ENCODE measurements around the gene KLHL22. TPM values are rescaled to one million over a fixed set of nuclear protein-coding genes. Genes with fewer than 3 reads are reported as not detected.
"Not testable (repeated sequence)": the region's sequence is repeated elsewhere in the genome, so short reads cannot be mapped to it uniquely, and the experiment has no call there.

The KLHL22 gene
- total RNA-seq, 2 experiments from 2014 or later, result 13.9 to 14.8 TPM

- ChIA-PET CTCF (interaction anchor here (0.8 to 3.3 kb wide), 6 partner anchors 9 to 88 kb away, joined by 3 to 19 read pairs (median 4); no protein-coding TSS in a partner anchor), POLR2A (interaction anchor here (0.6 to 1.3 kb wide), 2 partner anchors 32 to 416 kb away, joined by 3 to 5 read pairs; partner anchors contain the start of gene KLHL22)
These were observed 32.1 kb downstream of the KLHL22 start for GRCh38 chr22:20463324-20464095.

GRCh38 chr22:20459862-20460261 lies 35.7 kb downstream of the KLHL22 start:
- ChIA-PET CTCF (no interaction called here), POLR2A (no interaction called here)

DNA sequence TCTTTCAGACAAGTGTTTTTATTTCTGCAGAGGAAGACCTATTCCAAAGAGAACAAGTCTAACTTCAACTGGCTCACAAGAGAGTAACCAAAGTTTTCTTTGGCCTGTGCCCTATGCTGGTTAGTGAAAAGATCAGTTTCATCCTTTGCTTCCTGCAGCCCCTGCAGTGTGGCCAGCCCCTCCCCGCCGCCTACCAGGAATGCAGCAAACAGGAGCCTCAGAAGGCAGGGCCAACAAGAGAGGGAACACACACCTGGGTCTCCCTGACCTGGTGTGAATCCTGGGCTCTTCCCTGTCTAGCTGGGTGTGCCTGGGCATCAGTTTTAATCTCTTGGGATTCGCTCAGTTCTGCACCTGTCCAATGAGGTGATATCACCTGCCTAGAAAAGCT lies 36.4 kb downstream of the KLHL22 start:
- POLR2A ChIA-PET, result no interaction called here
- CTCF ChIA-PET, result interaction anchor here (1.2 kb wide), 1 partner anchor 41 kb away, joined by 4 read pairs; no protein-coding TSS in a partner anchor

DNA sequence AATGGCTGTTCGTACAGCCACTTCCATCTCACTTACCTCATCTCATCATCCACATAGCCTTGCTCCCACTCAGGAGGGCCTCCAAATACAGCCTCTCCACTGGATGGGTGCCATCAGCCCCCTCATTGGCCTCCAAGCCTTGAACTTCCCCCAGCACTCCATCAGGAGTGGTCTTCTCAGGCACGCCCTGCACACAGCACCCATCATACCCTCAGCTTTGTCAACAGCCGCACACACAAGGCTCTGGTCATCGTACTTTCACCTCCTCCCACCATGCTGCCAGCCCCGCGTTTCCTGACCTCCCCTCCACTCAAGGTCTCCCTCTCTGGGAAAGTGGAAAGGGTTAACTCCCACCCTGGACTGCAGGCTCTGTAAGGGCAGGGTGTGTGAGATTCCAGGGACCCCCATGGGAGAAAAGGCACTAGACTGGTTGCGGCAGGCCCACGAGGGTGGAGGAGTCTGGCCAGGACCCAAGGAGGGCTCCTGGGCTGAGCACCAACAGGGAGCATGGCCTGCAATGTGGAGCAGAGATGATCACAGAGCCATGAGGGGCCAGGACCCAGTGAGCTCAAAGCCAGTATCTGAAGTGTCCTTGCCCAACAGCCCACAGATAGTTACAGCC lies 37.0 kb downstream of the KLHL22 start:
- POLR2A ChIA-PET, result no interaction called here
- CTCF ChIA-PET, result interaction anchor here (1.2 kb wide), 1 partner anchor 40 kb away, joined by 4 read pairs; no protein-coding TSS in a partner anchor

DNA sequence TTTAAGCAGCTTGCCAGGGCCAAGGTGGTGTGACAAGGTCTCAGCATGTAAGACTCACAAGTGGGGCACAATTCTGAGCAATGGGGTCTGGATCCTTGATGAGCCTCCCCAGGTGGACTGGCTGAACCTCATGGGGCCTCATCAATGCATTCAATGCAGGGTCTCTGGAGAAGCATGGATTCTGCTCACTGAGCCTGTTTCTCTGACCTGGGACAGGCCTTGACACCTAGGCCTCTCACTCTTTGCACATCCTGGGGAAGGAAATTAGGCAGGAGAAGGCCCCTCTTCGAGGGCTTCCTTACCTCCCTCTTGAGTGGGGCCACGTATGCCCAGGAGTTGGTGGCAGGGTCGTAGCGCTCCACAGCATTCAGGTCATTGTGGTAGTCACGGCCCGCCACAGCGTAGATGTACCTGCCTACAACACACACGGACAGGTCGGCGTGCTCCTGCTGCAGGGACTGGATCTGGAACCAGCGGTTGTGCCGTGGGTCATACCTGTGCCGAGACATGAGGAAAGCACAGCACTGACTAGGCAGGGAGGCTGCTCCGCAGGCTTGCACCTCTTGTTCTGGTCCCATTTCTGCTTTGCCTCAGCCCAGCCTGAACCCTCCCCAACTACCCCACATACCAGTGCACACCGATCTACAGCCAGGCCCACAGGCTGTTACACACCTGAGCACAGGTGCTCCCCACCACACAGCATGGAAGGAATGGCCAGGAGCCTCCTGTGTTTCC lies 37.9 kb downstream of the KLHL22 start:
- CTCF ChIA-PET, result no interaction called here
- POLR2A ChIA-PET, result no interaction called here

GRCh38 chr22:20456722-20457076 lies 38.9 kb downstream of the KLHL22 start:
- ChIA-PET POLR2A (no interaction called here), CTCF (interaction anchor here (1.2 to 4.2 kb wide), 4 partner anchors 29 to 38 kb away, joined by 3 to 41 read pairs (median 4); no protein-coding TSS in a partner anchor)

DNA sequence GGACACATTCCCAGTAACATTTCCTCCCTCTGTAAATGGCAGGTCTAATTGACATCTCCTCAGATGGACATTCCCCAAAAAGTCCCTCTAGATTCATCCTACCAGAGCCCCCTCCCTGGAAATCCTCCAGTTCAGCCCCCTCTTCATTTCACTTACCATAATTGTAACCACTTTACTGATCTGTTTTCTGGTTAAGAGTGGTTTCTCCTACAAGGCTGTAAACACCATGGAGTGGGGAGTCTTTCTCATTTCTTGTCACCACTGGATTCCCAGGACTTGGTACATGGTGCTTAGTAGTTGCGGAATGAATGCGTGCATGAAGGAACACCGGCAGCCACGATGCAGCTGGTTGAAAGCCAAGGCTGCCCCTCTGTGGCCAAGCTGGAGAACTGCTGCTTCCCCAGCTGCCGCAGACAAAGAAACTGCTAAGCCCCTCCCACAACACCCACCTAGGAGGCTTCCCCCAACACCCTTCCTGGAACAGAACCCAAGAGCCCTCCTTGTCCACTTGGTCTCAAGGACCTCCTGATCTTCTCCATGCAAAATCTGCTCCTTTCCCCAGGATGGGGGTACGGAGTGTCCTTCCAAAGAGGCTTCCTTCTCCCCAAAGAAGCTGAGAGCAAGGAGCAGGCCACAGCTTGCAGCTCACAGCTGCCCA lies 39.4 kb downstream of the KLHL22 start:
- CTCF ChIA-PET, result interaction anchor here (1.2 to 4.2 kb wide), 4 partner anchors 29 to 38 kb away, joined by 3 to 41 read pairs (median 4); no protein-coding TSS in a partner anchor
- POLR2A ChIA-PET, result no interaction called here

- CTCF ChIA-PET, result interaction anchor here (1.2 to 4.2 kb wide), 4 partner anchors 28 to 37 kb away, joined by 3 to 41 read pairs (median 4); no protein-coding TSS in a partner anchor
These were observed 39.9 kb downstream of the KLHL22 start for GRCh38 chr22:20455709-20456063.

GRCh38 chr22:20453222-20453621 lies 42.4 kb downstream of the KLHL22 start:
- POLR2A ChIA-PET, result no interaction called here
- CTCF ChIA-PET, result interaction anchor here (2.0 to 4.2 kb wide), 2 partner anchors 30 to 35 kb away, joined by 5 to 41 read pairs; no protein-coding TSS in a partner anchor

More at GRCh38 chr22:20455709-20456063, 39.9 kb downstream of the KLHL22 start:
- POLR2A ChIA-PET, result no interaction called here

GRCh38 chr22:20451920-20452319 lies 43.7 kb downstream of the KLHL22 start:
- CTCF ChIA-PET, result no interaction called here

GRCh38 chr22:20451129-20451778 lies 44.3 kb downstream of the KLHL22 start:
- POLR2A ChIA-PET, result not testable (repeated sequence)
- CTCF ChIA-PET, result interaction anchor here (1.5 kb wide), 1 partner anchor 33 kb away, joined by 3 read pairs; no protein-coding TSS in a partner anchor

More at GRCh38 chr22:20451920-20452319, 43.7 kb downstream of the KLHL22 start:
- POLR2A ChIA-PET, result no interaction called here

DNA sequence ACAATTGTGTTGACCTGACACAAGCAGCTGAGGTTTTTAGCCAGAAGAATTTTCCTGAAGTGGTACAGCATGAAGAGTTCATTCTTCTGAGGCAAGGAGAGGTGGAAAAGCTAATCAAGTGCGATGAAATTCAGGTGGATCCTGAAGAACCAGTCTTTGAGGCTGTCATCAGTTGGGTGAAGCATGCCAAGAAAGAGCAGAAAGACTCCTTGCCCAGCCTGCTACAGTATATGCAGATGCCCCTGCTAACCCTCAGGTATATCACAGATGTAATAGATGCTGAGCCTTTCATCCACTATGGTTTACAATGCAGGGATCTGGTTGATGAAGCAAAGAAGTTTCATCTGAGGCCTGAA lies 45.1 kb downstream of the KLHL22 start:
- POLR2A ChIA-PET, result no interaction called here
- CTCF ChIA-PET, result interaction anchor here (1.5 kb wide), 1 partner anchor 32 kb away, joined by 3 read pairs; no protein-coding TSS in a partner anchor

DNA sequence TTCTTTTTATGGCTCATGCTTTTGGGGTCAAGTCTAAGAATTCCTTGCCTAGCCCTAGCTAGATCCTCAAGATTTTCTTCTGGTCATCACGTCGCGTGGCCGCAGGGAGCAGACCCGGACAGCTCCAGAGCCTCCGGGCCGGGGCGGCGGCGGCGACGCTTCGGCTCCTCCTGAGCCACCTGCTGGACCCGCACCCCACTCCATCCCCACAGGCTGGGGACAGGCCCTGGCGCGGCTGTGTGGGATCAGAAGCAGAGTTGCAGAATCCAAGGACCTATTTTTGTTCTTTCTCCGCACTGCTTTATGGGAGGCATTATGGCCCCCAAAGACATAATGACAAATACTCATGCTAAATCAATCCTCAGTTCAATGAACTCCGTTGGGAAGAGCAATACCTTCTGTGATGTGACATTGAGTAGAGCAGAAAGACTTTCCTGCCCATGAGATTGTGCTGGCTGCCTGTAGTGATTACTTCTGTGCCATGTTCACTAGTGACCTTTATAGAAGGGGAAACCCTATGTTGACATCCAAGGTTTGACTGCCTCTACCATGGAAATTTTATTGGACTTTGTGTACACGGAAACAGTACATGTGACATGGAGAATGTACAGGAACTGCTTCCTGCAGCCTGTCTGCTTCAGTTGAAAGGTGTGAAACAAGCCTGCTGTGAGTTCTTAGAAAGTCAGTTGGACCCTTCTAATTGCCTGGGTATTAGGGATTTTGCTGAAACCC lies 45.6 kb downstream of the KLHL22 start:
- ChIA-PET POLR2A (no interaction called here), CTCF (interaction anchor here (1.5 kb wide), 1 partner anchor 32 kb away, joined by 3 read pairs; no protein-coding TSS in a partner anchor)

DNA sequence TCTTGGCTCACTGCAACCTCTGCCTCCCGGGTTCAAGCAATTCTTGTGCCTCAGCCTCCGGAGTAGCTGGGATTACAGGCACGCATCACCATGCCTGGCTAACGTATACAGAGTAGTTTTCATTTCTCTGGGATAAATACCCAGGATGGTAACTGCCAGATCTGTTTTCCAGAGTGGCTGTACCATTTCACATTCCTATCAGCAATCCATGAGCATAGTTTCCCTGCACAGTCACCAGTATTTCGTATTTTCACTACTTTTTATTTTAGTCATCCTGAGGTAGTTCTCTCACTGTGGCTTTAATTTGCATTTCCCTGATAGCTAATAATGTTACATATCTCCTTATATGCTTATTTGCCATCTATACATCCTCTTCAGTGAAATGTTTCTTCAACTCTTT lies 47.0 kb downstream of the KLHL22 start:
- ChIA-PET CTCF (interaction anchor here (1.4 kb wide), 1 partner anchor 30 kb away, joined by 4 read pairs; no protein-coding TSS in a partner anchor), POLR2A (no interaction called here)

- POLR2A ChIA-PET, result interaction anchor here (0.7 kb wide), 1 partner anchor 175 kb away, joined by 9 read pairs; no protein-coding TSS in a partner anchor
- CTCF ChIA-PET, result no interaction called here
These were observed 49.1 kb downstream of the KLHL22 start for GRCh38 chr22:20446383-20446970.

DNA sequence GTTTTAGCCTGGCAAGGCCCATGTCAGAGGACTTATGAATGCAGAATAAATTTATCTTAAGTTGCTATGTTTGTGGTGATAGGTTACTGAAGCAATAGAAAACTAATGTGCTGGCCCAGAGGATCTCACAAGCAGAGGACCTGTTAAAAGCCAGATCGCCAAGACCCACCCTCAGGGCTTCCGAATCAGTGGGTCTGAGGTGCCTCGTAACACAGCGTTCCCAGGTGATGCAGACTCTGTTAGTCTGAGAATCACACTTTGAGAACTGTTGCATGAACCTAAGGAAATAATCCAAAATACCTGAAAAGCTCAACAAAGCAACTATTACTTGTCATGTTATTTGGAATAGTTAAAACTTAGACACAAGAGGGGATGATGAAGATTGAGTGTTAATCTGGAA lies 51.3 kb downstream of the KLHL22 start:
- ChIA-PET CTCF (interaction anchor here (0.7 kb wide), 1 partner anchor 19 kb away, joined by 3 read pairs; no protein-coding TSS in a partner anchor), POLR2A (interaction anchor here (0.6 kb wide), 1 partner anchor 295 kb away, joined by 6 read pairs; no protein-coding TSS in a partner anchor)

GRCh38 chr22:20442485-20443284 lies 52.9 kb downstream of the KLHL22 start:
- ChIA-PET POLR2A (no interaction called here), CTCF (no interaction called here)
